ENCODE data around the gene VENTX. TPM values are rescaled to one million over a fixed set of nuclear protein-coding genes. Genes with fewer than 3 reads are reported as not detected.

The VENTX gene
- total RNA-seq, 1 experiment from 2014 or later = not detected

- no peaks in the 10 kb centered on the region for H3K4me1 ChIP-seq (ENCODE audit: control insufficient read depth in 1 of 2, insufficient read depth in 2 of 2, low read length in 2 of 2)
- no peaks in the 10 kb centered on the region for H3K79me2 ChIP-seq (ENCODE audit: insufficient read depth, low read length)
- H3K9me3 ChIP-seq (ENCODE audit: control insufficient read depth in 1 of 2, insufficient read depth in 1 of 2, low read depth in 1 of 2, low read length in 2 of 2) = no peaks in the 10 kb centered on the region
- ChIA-PET RAD21 (ENCODE audit: low non-redundant PET in 1 of 2, low total read pairs in 2 of 2, uncharacterized antibody in 2 of 2, unreplicated experiment in 2 of 2) (no interaction called here), CTCF (no interaction called here), POLR2A (no interaction called here)
- H3K27ac ChIP-seq (ENCODE audit: low read depth, low read length) = no peak overlapping the region
- TF ChIP-seq FOSL1 (IDR thresholded peaks at IDR 0.05; ENCODE audit: low read depth) (no peak), ZFX (IDR thresholded peaks at IDR 0.05) (no peak), CEBPB (IDR thresholded peaks at IDR 0.05; ENCODE audit: low read depth) (no peak), EGR1 (IDR thresholded peaks at IDR 0.05; ENCODE audit: low read depth) (no peak), ZNF274 (IDR thresholded peaks at IDR 0.05; ENCODE audit: low read depth, low read length) (no peak), MAX (IDR thresholded peaks at IDR 0.05) (no peak), CBX3 (IDR thresholded peaks at IDR 0.05; ENCODE audit: low read depth) (no peak), EZH2phosphoT487 (IDR thresholded peaks at IDR 0.05; ENCODE audit: borderline replicate concordance) (no peak), SIN3A (IDR thresholded peaks at IDR 0.05; ENCODE audit: low read depth) (no peak)
- TF ChIP-seq, protein P1, sequence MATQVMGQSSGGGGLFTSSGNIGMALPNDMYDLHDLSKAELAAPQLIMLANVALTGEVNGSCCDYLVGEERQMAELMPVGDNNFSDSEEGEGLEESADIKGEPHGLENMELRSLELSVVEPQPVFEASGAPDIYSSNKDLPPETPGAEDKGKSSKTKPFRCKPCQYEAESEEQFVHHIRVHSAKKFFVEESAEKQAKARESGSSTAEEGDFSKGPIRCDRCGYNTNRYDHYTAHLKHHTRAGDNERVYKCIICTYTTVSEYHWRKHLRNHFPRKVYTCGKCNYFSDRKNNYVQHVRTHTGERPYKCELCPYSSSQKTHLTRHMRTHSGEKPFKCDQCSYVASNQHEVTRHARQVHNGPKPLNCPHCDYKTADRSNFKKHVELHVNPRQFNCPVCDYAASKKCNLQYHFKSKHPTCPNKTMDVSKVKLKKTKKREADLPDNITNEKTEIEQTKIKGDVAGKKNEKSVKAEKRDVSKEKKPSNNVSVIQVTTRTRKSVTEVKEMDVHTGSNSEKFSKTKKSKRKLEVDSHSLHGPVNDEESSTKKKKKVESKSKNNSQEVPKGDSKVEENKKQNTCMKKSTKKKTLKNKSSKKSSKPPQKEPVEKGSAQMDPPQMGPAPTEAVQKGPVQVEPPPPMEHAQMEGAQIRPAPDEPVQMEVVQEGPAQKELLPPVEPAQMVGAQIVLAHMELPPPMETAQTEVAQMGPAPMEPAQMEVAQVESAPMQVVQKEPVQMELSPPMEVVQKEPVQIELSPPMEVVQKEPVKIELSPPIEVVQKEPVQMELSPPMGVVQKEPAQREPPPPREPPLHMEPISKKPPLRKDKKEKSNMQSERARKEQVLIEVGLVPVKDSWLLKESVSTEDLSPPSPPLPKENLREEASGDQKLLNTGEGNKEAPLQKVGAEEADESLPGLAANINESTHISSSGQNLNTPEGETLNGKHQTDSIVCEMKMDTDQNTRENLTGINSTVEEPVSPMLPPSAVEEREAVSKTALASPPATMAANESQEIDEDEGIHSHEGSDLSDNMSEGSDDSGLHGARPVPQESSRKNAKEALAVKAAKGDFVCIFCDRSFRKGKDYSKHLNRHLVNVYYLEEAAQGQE (IDR thresholded peaks at IDR 0.05; ENCODE audit: low read depth) = no peak
- H3K9me2 ChIP-seq (ENCODE audit: insufficient read depth) = no peaks in the 10 kb centered on the region
- H3K36me3 ChIP-seq (ENCODE audit: control insufficient read depth in 1 of 2, insufficient read depth in 2 of 2, low read length in 2 of 2) = no peaks in the 10 kb centered on the region
- ATAC-seq = no peak
- H3K9ac ChIP-seq (ENCODE audit: low read length) = no peak overlapping the region
- DNase-seq (ENCODE audit: low read depth, low spot score) = no peak
- no peak overlapping the region for H3K4me3 ChIP-seq (replicated peaks in 1 of 2; ENCODE audit: low read depth in 1 of 2, low read length in 2 of 2)
- H2AFZ ChIP-seq (ENCODE audit: low read depth, low read length, poor library complexity, severe bottlenecking) = no peak overlapping the region
- BruUV-seq (replicated peaks) = no TSS peak
- no peaks in the 10 kb centered on the region for H3K27me3 ChIP-seq (ENCODE audit: insufficient read depth, low read length)
- intact Hi-C loops (cut with micrococcal nuclease) = no loop called here
- no peak overlapping the region for H3K4me2 ChIP-seq (ENCODE audit: low read length)
- no peaks in the 10 kb centered on the region for H4K20me1 ChIP-seq (ENCODE audit: insufficient read depth)
Observed at GRCh38 chr10:133279326-133280226, 41.9 kb downstream of the VENTX start.

All from HCT116 (cell line).